GM19372 (cell line): ENCODE measurements around the gene KRTAP19-8.

ENCODE experiments used
- ATAC-seq: cut with Tn5 transposase; IDR thresholded peaks from one replicate; pipeline ENCODE4 v1.9.1; 2021; ENCODE audit warnings: mild to moderate bottlenecking, low read depth, moderate library complexity; ENCODE audit not compliant: unreplicated experiment

Gene KRTAP19-8

DNA sequence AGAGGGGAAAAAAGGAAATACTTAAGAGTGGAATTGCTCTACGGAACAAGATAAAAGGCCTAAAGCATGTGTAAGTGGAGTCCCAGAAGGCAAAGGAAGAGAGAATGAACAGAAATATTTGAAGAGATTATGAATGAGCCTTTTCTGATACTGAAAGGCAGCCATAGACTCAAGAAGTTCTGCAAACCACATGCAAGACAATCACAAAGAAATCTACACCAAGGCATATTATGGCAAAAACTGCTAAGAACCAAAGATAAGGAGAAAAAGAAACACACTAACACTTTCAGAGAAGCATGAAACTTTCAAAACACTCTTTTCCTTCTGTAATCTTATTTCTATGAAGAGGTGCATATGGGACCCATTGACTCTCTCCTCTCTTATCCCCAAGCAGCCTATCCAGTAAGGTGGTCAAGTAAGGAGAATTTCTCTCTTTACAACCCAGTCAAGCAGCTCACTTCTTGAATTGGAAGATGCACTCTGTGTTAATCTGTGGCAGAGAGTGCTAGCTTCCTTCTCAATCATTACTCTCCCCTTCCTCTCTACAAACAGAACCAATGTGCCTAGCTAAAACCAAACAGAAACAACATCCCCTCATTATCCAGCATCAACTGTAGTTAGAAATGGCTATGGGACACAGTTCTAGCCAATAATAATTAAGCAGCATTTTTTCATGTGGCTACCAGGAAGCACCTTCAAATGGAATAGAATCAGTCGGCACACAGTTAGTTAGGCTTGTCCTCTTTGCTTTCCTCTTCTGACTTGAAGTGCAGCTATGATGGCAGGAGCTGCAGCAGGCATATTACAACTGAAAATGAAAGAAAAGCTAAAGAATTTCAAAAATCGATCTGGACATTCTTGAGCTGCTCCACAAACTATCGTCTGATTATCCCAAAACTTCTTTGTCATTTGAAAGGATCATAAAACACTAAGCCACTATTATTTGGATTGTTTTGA, 25.9 kb downstream of the KRTAP19-8 start:
- ATAC-seq = no peak

DNA sequence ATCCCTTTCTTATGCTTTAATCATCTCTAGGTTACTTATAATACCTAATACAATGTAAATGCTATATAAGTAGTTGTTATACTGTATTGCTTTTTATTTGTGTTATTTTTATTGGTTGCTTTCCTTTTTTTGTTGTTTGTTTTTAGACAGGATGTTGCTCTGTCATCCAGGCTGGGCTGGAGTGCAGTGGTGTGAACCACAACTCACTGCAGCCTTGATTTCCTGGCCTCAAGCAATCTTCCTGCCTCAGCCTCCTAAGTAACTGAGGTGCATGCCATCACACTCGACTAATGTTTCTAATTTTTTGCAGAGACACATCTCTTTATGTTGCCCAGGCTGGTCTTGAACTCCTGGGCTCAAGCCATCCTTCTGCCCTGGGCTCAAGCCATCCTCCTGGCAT, 26.9 kb downstream of the KRTAP19-8 start:
- ATAC-seq = no peak

DNA sequence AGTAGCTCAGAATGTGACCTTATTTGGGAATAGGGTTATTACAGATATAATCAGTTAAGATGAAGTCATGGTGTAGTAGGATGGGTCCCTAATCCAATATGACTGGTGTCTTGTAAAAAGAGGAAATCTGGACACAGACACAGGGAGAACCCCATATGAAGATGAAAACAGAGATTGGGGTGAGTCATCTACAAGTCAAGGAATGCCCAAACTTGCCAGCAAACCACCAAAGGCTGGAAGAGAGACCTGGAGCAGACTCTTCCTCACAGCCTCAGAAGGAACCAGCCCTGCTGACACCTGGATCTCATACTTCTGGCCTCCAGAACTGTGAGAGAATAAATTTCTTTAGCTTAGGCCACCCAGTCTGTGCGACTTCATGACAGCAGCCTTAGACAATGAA, 29.9 kb downstream of the KRTAP19-8 start:
- no peak for ATAC-seq

GRCh38 chr21:31005019-31005418, 33.3 kb downstream of the KRTAP19-8 start:
- ATAC-seq = no peak

DNA sequence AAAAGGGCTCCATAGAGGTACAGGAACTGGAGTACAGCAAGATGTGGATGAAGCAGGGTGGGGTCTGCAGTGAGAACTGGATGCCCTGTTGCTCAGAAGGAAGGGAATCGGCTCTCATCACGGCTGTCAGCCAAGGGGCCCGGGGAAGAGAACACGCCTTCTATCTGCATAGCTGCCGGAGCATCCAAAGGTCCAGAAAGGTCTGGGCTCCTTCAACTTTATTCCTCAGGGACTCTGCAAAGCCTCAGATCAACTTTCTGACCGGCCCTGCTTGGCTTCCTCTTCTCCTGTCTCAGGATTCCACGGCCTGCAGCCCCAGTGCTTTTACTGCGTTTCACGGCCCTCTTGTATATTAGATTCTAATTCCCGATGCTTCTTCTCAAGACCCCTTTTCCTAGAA, 34.8 kb downstream of the KRTAP19-8 start:
- ATAC-seq = no peak

DNA sequence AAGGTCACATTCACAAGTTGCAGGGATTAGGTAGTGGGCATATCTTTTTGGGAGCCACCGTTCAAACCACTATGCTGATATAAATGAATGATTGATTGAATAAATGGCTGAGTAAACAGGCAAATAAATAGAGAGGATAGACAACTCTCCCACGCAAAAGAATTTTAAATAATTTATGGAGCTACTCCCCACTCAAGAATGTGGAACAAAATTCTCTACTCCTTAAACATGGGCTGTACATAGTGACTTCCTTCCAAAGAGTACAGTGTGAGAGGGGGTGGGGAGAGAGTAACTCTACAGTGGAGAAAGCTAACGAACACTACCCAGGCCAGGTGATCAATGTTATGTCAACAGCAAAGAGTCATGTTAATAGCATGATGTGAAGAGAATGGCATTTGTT, 40.7 kb downstream of the KRTAP19-8 start:
- no peak for ATAC-seq

- ATAC-seq = no peak
Observed at GRCh38 chr21:30996728-30997127, 41.5 kb downstream of the KRTAP19-8 start.

GRCh38 chr21:30994932-30995331, 43.3 kb downstream of the KRTAP19-8 start:
- ATAC-seq = no peak

DNA sequence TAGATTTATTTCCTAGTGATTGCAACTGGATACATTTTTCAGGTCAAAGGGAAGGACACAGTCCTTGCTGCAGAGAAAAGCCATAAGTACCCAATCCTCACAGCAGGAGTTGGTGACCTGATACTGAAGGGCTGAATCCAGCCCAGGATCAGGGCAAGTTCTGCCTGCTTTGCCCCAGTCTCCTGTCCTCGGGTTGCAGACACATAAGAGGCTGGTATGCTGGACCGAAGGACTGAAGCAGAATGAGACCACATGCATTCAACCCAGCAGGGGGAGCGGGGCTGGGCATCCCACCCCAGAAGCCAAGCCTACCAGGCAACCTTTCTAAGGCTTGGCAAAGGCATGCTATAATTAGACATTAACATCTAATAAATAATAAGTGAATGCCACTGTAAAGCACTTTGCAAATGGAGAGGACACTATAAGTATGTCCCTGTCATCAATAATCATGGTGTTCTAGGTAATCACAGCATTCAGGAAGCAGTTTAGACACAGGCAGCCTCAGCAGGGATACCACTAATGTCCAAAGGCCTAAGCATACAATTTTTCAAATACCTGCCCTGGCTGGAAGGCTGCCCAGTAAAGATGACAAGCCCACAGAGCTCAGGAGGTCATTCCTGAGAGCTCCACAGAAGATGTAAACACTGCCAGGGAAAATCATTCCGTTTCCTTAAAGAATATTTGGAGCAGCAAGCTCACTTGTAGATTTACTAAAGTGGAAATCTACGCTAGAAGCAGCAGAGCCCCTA, 47.6 kb downstream of the KRTAP19-8 start:
- no peak for ATAC-seq

GRCh38 chr21:30988706-30989105, 49.6 kb downstream of the KRTAP19-8 start:
- no peak for ATAC-seq
